Measurements from ENCODE around the gene OR5K1.

OR5K1 gene

GRCh38 chr3:98482717-98483482, 19.9 kb downstream of the OR5K1 start:
- no peak for TF ChIP-seq POLR2A (IDR thresholded peaks at IDR 0.05; ENCODE audit: low read depth, low read length)
- no peak for TF ChIP-seq TAF1 (IDR thresholded peaks at IDR 0.05; ENCODE audit: borderline replicate concordance, low read depth, low read length)
- TF ChIP-seq POLR2AphosphoS5 (IDR thresholded peaks at IDR 0.05; ENCODE audit: low read depth, low read length): no peak
- FAIRE-seq (no peak), DNase-seq (ENCODE audit: insufficient read length) (no peak)

GRCh38 chr3:98483626-98484025, 20.6 kb downstream of the OR5K1 start:
- TF ChIP-seq POLR2A (IDR thresholded peaks at IDR 0.05; ENCODE audit: low read depth, low read length) (no peak), TAF1 (IDR thresholded peaks at IDR 0.05; ENCODE audit: borderline replicate concordance, low read depth, low read length) (no peak), POLR2AphosphoS5 (IDR thresholded peaks at IDR 0.05; ENCODE audit: low read depth, low read length) (no peak)
- no peak for DNase-seq (ENCODE audit: insufficient read length)

GRCh38 chr3:98497381-98497780, 34.4 kb downstream of the OR5K1 start, which contains the start of gene OR5K2:
OR5K2 (plus strand) TSS chr3:98497681; CDS start chr3:98497681, 0 bp downstream.
- no peak for TF ChIP-seq TAF1 (IDR thresholded peaks at IDR 0.05; ENCODE audit: borderline replicate concordance, low read depth, low read length)
- no peak for TF ChIP-seq POLR2A (IDR thresholded peaks at IDR 0.05; ENCODE audit: low read depth, low read length)
- DNase-seq (ENCODE audit: insufficient read length) (no peak), FAIRE-seq (no peak)

More at GRCh38 chr3:98483626-98484025, 20.6 kb downstream of the OR5K1 start:
- no peak for FAIRE-seq

GRCh38 chr3:98500019-98500418, 37.0 kb downstream of the OR5K1 start:
- TF ChIP-seq POLR2AphosphoS5 (IDR thresholded peaks at IDR 0.05; ENCODE audit: low read depth, low read length) (no peak), POLR2A (IDR thresholded peaks at IDR 0.05; ENCODE audit: low read depth, low read length) (no peak), TAF1 (IDR thresholded peaks at IDR 0.05; ENCODE audit: borderline replicate concordance, low read depth, low read length) (no peak)
- DNase-seq (ENCODE audit: insufficient read length) (no peak), FAIRE-seq (no peak)

- FAIRE-seq (no peak), DNase-seq (ENCODE audit: insufficient read length) (no peak)
- no peak for TF ChIP-seq POLR2AphosphoS5 (IDR thresholded peaks at IDR 0.05; ENCODE audit: low read depth, low read length)
- TF ChIP-seq TAF1 (IDR thresholded peaks at IDR 0.05; ENCODE audit: borderline replicate concordance, low read depth, low read length): no peak
- no peak for TF ChIP-seq POLR2A (IDR thresholded peaks at IDR 0.05; ENCODE audit: low read depth, low read length)
Measured at GRCh38 chr3:98501270-98501669, 38.3 kb downstream of the OR5K1 start.

- TF ChIP-seq POLR2AphosphoS5 (IDR thresholded peaks at IDR 0.05; ENCODE audit: low read depth, low read length): no peak
- no peak for TF ChIP-seq POLR2A (IDR thresholded peaks at IDR 0.05; ENCODE audit: low read depth, low read length)
- TF ChIP-seq TAF1 (IDR thresholded peaks at IDR 0.05; ENCODE audit: borderline replicate concordance, low read depth, low read length): no peak
- no peak for DNase-seq (ENCODE audit: insufficient read length)
- FAIRE-seq: no peak
Measured at GRCh38 chr3:98501863-98502576, 39.0 kb downstream of the OR5K1 start.

GRCh38 chr3:98504539-98504938, 41.5 kb downstream of the OR5K1 start:
- DNase-seq (ENCODE audit: insufficient read length): no peak
- TF ChIP-seq TAF1 (IDR thresholded peaks at IDR 0.05; ENCODE audit: borderline replicate concordance, low read depth, low read length): no peak
- no peak for TF ChIP-seq POLR2A (IDR thresholded peaks at IDR 0.05; ENCODE audit: low read depth, low read length)
- TF ChIP-seq POLR2AphosphoS5 (IDR thresholded peaks at IDR 0.05; ENCODE audit: low read depth, low read length): no peak

GRCh38 chr3:98508582-98508981, 45.6 kb downstream of the OR5K1 start:
- FAIRE-seq (no peak), DNase-seq (ENCODE audit: insufficient read length) (no peak)
- TF ChIP-seq POLR2A (IDR thresholded peaks at IDR 0.05; ENCODE audit: low read depth, low read length) (no peak), POLR2AphosphoS5 (IDR thresholded peaks at IDR 0.05; ENCODE audit: low read depth, low read length) (no peak), TAF1 (IDR thresholded peaks at IDR 0.05; ENCODE audit: borderline replicate concordance, low read depth, low read length) (no peak)

More at GRCh38 chr3:98504539-98504938, 41.5 kb downstream of the OR5K1 start:
- no peak for FAIRE-seq

- no peak for TF ChIP-seq POLR2AphosphoS5 (IDR thresholded peaks at IDR 0.05; ENCODE audit: low read depth, low read length)
- no peak for TF ChIP-seq TAF1 (IDR thresholded peaks at IDR 0.05; ENCODE audit: borderline replicate concordance, low read depth, low read length)
- no peak for TF ChIP-seq POLR2A (IDR thresholded peaks at IDR 0.05; ENCODE audit: low read depth, low read length)
- DNase-seq (ENCODE audit: insufficient read length) (no peak), FAIRE-seq (no peak)
Measured at GRCh38 chr3:98512576-98512975, 49.6 kb downstream of the OR5K1 start.

- FAIRE-seq: no peak
- no peak for TF ChIP-seq TAF1 (IDR thresholded peaks at IDR 0.05; ENCODE audit: borderline replicate concordance, low read depth, low read length)
- TF ChIP-seq POLR2A (IDR thresholded peaks at IDR 0.05; ENCODE audit: low read depth, low read length): no peak
- TF ChIP-seq POLR2AphosphoS5 (IDR thresholded peaks at IDR 0.05; ENCODE audit: low read depth, low read length): no peak
- DNase-seq (ENCODE audit: insufficient read length): no peak
Measured at GRCh38 chr3:98513091-98513511, 50.1 kb downstream of the OR5K1 start.

GRCh38 chr3:98513736-98514135, 50.7 kb downstream of the OR5K1 start:
- DNase-seq (ENCODE audit: insufficient read length) (no peak), FAIRE-seq (no peak)
- TF ChIP-seq POLR2A (IDR thresholded peaks at IDR 0.05; ENCODE audit: low read depth, low read length) (0 out of 2 replicates have a peak, but pooled peaks have one; percentile 2), TAF1 (IDR thresholded peaks at IDR 0.05; ENCODE audit: borderline replicate concordance, low read depth, low read length) (no peak), POLR2AphosphoS5 (IDR thresholded peaks at IDR 0.05; ENCODE audit: low read depth, low read length) (no peak)
